Hematopoietic multipotent progenitor cell treated with erythropoietin and hydrocortisone succinate and interleukin-3 and kit ligand, for 8 days (in vitro differentiated cells): ENCODE measurements around the gene KRT14.
"Not testable (repeated sequence)": the region's sequence is repeated elsewhere in the genome, so short reads cannot be mapped to it uniquely, and the experiment has no call there.

Source experiments
- DNase-seq: peaks from one replicate; pipeline ENCODE4 v3.0.0-alpha.2; 2015

KRT14 gene

GRCh38 chr17:41545829-41546410 lies 40.8 kb downstream of the KRT14 start:
- no peak for DNase-seq

GRCh38 chr17:41544935-41545334 lies 41.8 kb downstream of the KRT14 start:
- no peak for DNase-seq

- DNase-seq, result no peak
These were observed 42.2 kb downstream of the KRT14 start for GRCh38 chr17:41544491-41544892.

DNA sequence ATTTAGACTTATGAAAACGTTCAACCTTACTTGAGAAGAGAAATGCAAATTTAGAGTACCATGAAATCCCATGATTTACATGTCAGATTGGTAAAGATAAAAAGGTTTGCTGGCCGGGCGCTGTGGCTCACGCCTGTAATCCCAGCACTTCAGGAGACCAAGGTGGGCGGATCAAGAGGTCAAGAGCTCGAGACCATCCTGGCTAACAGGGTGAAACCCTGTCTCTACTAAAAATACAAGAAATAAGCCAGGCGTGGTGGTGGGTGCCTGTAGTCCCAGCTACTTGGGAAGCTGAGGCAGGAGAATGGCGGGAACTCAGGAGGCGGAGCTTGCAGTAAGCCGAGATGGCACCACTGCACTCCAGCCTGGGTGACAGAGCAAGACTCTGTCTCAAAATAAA lies 43.9 kb downstream of the KRT14 start:
- DNase-seq, result not testable (repeated sequence)

DNA sequence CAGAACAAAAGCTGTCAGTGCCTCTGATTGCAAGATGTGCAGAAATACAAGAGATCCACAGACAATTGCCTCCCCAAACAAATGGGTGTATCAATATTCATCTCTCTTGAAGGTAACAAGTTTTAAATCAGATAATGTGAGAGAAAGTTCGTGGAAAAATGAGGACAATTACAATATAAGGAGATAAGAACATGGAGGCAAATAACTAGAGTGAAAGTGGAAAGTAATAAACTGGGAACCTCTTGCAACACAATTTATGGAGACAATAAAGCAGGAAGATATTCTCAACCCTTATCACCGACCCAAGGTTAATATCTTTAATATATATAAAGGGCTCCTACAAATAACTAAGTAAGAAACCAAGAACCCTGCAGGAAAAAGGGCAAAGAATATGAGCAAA lies 44.3 kb downstream of the KRT14 start:
- no peak for DNase-seq

DNA sequence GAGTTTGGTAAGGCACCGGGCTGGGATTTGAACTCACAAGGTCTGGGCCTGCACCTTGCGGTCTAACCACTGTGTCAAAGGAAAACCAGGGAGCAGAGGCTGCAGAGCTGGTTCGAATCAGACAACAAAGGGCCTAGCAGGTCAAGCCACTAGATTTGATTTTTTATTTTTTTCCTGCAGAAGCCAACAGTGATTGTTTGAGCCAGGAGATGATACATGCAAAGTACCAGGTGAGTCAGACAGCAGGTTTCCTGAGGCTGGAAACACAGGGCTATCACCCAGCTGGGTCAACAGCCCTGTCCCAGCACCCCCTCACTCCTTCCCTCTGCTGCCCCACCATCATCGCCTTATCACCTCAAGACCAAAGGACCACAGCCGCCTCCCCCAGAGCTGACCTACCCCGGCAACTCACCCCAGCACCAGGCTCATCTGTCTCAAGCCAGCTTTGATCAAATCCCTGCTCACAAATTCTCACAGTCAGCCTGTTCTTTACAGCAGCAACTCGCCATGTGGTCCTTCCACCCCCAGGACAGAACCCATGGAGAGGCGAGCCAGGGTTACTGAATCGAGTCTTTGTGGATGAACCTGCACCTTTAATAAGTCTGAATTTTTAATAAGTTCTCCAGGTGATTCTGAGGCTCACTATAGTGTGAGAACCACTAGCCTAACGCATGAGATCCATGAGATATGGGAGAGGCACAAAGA lies 45.6 kb downstream of the KRT14 start:
- no peak for DNase-seq

GRCh38 chr17:41539979-41540701 lies 46.6 kb downstream of the KRT14 start:
- DNase-seq, result no peak

GRCh38 chr17:41539071-41539492 lies 47.6 kb downstream of the KRT14 start:
- DNase-seq, result no peak

DNA sequence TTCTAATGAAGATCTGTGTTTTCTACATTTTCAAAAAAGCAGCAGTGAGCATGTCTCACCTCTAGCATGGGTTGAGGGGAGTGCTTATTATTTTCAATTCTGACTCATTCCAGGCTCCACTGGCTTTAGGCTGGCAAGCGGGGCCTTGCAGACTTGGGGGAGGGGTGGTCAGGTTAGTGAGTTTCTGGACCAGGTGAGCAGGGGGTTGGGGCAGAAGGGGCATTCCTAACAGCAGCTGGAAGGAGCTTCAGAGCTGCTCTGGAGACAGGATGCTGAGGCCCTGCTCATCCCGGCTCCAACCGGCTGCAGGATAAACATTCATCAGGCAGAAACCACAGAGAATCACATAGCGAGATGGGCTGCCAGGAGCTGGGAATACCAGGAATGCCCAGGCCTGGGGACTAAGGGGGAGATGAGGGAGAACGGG lies 48.1 kb downstream of the KRT14 start:
- no peak for DNase-seq

DNA sequence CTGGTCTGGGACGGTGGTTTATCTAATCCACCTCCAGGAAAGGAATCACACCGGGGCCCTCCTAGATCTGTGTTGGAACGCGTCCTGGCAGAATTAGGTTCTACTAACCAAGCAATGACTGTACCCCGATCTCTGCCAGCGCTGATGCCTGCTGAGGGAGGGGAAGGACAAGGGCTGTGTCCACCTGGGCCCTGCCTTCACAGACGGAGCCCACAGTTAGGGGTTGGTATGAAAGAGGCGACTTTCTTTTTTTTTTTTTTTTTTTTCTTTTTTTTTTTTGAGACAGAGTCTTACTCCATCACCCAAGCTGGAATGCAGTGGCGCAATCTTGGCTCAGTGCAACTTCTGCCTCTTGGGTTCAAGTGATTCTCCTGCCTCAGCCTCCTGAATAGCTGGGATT lies 48.7 kb downstream of the KRT14 start:
- DNase-seq, result no peak

GRCh38 chr17:41537614-41537954 lies 49.1 kb downstream of the KRT14 start:
- no peak for DNase-seq

DNA sequence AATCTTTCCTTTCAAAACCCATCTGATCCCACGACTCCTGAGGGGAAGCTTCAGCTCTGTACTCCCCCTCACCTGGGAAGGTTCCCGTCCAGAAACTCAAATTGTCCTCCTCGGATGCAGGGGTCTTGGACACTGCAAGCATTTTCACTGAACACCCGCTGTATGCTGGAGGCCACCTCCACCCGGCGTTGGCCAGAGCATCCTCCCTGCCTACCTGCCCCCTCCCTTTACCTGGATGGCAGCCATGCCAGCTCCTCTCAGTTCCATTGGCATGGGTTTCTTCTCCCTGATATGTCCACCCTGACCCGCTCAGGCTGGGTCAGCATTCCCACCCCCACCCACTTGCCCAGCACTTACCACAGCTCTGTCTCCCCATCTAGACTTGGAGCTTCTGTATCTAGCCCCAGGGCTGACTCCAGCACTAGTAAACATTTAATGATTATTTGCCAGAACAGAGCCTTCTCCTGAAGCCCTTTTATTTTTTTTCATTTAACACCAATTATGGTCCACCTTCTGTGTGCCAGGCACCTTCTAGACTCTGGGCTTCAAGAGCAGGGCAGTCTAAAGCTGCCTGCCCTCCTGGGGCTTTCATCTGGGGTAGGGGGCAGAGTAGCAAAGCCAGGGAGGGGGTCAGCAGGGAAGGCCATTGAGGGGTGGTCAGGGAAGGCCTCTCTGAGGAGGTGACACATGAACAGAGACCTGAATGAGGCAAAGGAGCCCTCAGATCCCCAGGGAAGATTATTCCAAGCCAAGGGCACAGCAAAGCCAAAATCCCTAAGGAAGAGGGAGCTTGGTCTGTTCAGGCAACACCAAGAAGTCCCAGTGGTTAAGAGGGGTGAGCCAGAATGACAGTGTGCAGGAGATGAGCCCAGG lies 49.7 kb downstream of the KRT14 start:
- DNase-seq, result no peak

DNA sequence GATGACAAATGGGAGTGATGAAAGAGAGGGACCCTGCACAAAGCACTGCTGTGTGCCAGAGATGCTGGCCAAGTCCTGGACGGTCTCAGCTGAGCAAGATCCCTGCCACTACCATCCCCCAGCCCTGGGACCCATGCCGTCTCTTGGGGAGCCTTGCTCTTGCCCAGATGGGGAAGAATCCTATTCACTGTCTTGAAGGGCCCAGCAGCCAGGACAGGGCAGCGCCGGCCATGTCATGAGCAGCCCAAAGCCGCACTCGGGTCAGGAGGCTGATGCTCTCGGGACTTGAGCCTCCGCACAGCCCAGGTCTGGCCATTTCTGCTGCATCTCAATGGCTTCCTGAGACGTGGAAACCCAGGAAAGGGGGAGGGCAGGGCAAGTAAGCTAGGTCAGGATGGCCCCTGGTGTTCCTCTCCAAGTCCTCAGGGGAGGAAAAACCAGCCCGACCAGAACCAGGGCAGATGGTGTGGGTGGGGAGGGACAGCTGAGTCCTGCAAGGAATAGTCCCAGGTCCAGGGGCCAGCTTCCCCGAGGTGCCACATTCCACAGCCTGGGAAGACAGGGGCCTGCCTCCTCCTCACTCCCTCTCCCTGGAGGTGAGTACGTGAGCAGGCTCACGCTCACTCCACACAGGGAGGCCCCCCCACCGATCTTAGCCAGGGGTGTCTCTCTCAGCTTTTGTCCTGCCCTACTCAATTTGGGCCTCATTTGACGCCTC lies 50.8 kb downstream of the KRT14 start:
- DNase-seq, result no peak

GRCh38 chr17:41534899-41535546 lies 51.7 kb downstream of the KRT14 start:
- DNase-seq, result no peak

DNA sequence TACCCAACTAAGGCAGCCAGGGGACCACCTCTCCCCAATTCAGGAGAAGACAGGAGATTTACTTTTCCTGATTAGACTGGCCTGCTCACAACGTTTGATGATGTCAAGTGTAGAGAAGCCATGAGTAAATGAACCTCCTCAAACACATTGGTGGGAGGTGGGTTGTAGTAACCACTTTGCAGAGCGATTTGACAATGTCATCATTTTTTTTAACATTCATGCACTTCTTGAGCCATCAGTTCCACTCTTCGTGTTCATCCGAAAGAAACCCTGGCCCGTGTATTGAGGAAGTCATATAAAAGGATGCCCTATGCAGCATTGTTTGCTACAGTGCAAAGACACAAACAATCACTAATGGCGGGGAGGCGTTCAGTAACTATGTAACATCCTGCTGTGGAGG lies 53.1 kb downstream of the KRT14 start:
- no peak for DNase-seq

GRCh38 chr17:41532947-41533570 lies 53.6 kb downstream of the KRT14 start:
- DNase-seq, result no peak
